AG20443 (cell line): Measurements from ENCODE around the gene GALM.

Experiments
- DNase-seq: peaks from one replicate; pipeline ENCODE4 v3.0.0; 2012; ENCODE audit warnings: low spot score, mixed read lengths

GALM gene

DNA sequence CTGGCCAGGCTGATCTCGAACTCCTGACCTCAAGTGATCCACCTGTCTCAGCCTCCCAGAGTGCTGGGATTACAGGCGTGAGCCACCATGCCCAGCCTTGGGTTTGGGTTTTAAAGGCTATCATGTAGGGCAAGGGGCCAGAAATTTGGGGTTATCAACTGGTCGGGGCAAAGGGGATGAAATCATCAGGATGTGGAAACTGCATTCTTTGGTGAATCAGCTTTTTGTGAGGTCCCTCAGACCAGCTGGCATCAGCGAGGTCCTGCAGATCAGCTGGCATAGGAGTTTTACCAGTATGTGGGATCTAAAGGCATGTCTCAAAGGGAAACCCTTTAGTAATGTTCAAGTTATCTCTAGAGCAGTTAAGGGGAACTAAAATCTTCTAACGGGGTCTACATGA lies 105.7 kb downstream of the GALM start:
- peak; percentile 58 for DNase-seq

DNA sequence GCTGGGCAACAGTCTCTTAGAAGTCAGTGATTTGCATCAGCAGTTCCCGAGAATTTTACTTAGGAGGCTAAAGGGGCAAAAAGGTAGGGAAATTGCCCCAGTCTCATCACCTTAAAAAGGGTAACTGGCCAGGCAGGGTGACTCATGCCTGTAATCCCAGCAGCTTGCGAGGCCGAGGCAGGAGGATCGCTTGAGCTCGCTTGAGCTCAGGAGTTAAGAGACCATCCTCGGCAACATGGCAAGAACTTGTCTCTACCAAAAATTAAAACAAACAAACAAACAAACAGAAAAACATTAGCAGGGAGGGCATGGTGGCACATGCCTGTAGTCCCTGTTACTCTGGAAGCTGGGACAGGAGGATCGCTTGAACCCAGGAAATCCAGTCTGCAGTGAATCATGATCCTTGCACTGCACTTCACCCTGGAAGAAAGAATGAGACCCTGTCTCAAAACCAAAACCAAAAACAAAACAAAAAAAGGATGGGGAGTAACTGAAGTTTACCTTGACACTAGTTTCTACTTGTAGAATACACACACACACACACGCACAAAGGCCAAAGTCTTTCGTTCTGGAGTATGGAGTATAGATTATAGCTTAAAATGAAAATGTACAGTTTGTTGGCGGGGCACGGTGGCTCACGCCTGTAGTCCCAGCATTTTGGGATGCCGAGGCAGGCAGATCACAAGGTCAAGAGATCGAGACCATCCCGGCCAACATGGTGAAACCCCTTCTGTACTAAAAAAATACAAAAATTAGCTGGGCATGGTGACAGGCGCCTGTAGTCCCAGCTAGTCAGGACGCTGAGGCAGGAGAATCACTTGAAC lies 109.4 kb downstream of the GALM start:
- DNase-seq, result no peak

GRCh38 chr2:38775921-38776225 lies 110.0 kb downstream of the GALM start:
- no peak for DNase-seq

DNA sequence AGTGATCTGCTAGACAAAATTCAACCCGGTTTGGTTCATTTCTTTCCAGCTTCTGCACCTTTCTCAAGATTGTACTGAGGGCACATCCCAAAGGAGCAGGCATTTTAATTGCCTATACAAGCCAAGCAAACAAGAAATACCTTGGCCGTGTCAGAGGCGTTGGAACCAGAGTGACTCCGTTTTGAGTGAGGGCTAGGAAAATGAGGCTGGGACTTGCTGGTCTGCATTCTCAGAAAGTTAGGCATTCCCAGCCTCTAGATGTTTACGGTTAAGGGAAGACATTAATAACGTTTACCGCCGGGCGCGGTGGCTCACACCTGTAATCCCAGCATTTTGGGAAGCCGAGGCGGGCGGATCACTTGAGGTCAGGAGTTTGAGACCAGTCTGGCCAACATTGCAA lies 110.6 kb downstream of the GALM start:
- no peak for DNase-seq

- DNase-seq, result no peak
Observed at GRCh38 chr2:38778687-38779082, 112.8 kb downstream of the GALM start.

DNA sequence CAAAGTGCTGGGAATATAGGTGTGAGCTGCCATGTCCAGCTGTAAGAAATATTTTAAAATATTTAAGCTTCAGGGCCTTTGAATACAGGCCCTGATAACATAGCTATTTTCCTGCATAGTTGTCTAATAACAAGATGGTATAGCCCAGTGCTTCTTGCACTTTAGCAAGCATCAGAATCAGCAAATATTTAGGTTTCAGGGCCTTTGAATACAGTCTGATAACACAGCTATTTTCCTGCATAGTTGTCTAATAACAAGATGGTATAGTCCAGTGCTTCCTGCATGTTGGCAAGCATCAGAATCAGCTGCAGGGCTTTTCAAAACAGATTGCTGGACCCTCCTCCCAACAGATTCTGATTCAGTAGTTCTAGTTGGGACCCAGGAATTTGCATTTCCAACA lies 117.7 kb downstream of the GALM start:
- no peak for DNase-seq
